Activated CD8-positive, alpha-beta T cell treated with anti-CD3 and anti-CD28 coated beads, Interleukin-2, amount 10 ng/mL, durations not matched to agents 7 days and 5 days (primary cell): ENCODE measurements around the gene RPL10. TPM values are rescaled to one million over a fixed set of nuclear protein-coding genes. Genes with fewer than 3 reads are reported as not detected.

ENCODE experiments used
- ATAC-seq: fragments of 150-1000 bp; cut with Tn5 transposase; one replicate; pipeline ENCODE4 v1.10.0; 2021; ENCODE audit warnings: moderate library complexity
- CTCF ChIA-PET: fragments of 350-600 bp; sonication (Branson Sonifier 250); formaldehyde crosslinking; loops from one replicate; lab custom pipeline; 2021; ENCODE audit warnings: antibody characterized with exemption; lab: Charles Lee
- POLR2A ChIA-PET: fragments of 350-600 bp; sonication (Branson Sonifier 250); formaldehyde crosslinking; loops from one replicate; lab custom pipeline; 2021; ENCODE audit warnings: antibody characterized with exemption; lab: Charles Lee
- DNase-seq: peaks from one replicate; pipeline ENCODE4 v3.0.0-alpha.2; 2020
- H3K27ac Mint-ChIP-seq: one replicate; pipeline ENCODE4 v1.8.0; 2021; ENCODE audit warnings: mild to moderate bottlenecking, mixed read lengths
- H3K27me3 Mint-ChIP-seq: one replicate; pipeline ENCODE4 v1.8.0; 2021; ENCODE audit warnings: low read depth, mixed read lengths
- H3K36me3 Mint-ChIP-seq: one replicate; pipeline ENCODE4 v1.8.0; 2021; ENCODE audit warnings: low read depth, mixed read lengths
- H3K4me1 Mint-ChIP-seq: one replicate; pipeline ENCODE4 v1.8.0; 2021; ENCODE audit warnings: low read depth, mixed read lengths
- H3K4me3 Mint-ChIP-seq: one replicate; pipeline ENCODE4 v1.8.0; 2021; ENCODE audit warnings: mild to moderate bottlenecking, mixed read lengths
- H3K9me3 Mint-ChIP-seq: one replicate; pipeline ENCODE4 v1.8.0; 2022; ENCODE audit warnings: mixed read lengths; ENCODE audit not compliant: insufficient read depth
- total RNA-seq, 2 experiments: library from RNA; stranded (reverse); gene quantifications; one replicate each; pipeline ENCODE4 v1.2.3, GENCODE V29; 2021

Gene RPL10
- total RNA-seq, 2 experiments from 2014 or later, result 2,758 to 2,862 TPM

DNA sequence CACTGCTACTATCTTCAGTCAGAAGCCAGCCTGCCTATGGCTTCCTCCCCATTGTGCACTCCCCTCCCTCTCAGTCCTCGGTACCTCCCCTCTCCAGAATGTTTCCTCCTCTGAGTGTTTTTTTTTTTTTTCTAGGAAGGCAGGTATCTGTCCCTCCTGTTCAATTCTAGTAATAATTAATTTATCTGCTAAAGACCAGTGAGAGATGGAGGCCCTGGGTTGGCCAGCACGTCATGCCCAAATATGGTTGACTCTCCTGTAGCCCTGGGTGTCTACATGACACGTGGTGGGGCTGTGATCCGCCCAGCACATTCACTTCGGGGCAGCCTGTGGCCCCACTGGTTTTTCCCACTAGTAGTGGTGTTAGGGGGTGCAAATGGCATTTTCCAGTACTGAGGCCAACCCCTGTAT, 25.6 kb upstream of the RPL10 start:
- H3K36me3 Mint-ChIP-seq, result peaks cover 25% of the 10 kb centered on the region
- H3K9me3 Mint-ChIP-seq, result no peaks in the 10 kb centered on the region
- POLR2A ChIA-PET, result interaction anchor here (0.9 to 1.8 kb wide), 4 partner anchors 25 to 164 kb away, joined by 3 to 13 read pairs (median 4); partner anchors contain the start of gene RPL10
- peak overlapping the region; percentile 82 for H3K27ac Mint-ChIP-seq
- no peaks in the 10 kb centered on the region for H3K27me3 Mint-ChIP-seq
- ATAC-seq (peak; percentile 14), DNase-seq (peak; percentile 72)
- peaks cover 35% of the 10 kb centered on the region for H3K4me1 Mint-ChIP-seq
- CTCF ChIA-PET, result interaction anchor here (0.8 to 1.3 kb wide), 7 partner anchors 9 to 446 kb away, joined by 3 to 6 read pairs (median 3); partner anchors contain the start of gene RPL10
- H3K4me3 Mint-ChIP-seq, result peak overlapping the region; percentile 79

DNA sequence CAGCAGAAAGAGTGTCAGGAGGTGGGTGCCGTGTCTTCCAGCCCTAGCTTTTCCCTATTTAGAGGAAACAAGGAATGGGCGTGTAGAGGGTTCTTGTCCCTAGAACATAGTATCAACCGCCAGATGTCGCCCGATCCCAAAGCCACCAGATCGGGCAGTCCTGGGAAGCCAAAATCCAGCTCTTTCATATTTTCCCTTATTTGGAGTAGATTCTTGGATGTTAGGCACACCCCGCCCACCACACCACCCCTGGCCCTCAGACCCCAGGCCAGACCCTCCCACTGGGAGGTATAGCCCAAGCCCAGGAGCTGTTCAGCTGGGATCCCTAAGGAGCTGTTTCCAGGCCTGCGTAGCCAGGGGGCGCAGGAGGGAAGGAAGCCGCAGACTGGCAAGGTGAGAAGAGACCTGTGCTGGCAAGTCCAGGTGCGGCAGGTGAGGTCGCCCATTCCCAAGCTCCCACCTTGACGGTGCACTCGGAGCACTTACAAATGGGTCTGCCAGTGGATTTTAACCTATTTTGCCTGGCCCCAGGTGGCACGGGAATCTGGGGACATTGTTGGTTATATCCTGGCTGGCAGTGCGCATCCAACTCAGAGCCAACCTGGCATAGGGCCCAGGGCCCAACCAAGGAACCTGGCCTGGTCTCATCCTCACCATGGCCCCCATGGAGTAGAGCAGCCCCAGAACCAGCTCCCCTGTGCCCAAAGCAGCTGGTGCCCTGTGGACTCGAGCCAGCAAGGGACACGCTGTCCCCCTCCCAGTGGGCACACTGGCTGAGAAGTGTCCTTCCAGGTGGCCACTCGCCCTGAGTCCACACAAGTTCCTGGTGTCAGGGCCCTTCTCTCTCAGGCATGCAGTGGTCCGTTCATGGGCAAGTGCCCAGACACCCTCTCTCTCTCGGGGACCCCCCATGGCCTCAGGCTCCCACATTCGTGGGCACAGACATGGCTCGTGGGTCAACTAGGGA, 24.6 kb upstream of the RPL10 start:
- POLR2A ChIA-PET, result interaction anchor here (0.6 to 1.8 kb wide), 6 partner anchors 9 to 163 kb away, joined by 3 to 13 read pairs (median 4); partner anchors contain the start of gene RPL10
- H3K36me3 Mint-ChIP-seq, result peaks cover 16% of the 10 kb centered on the region
- H3K27ac Mint-ChIP-seq, result peak overlapping the region; percentile 72
- H3K4me3 Mint-ChIP-seq, result peak overlapping the region; percentile 72
- DNase-seq (no peak), ATAC-seq (no peak)
- CTCF ChIA-PET, result interaction anchor here (0.6 to 2.2 kb wide), 16 partner anchors 8 to 447 kb away, joined by 3 to 10 read pairs (median 4); partner anchors contain the start of gene RPL10
- no peaks in the 10 kb centered on the region for H3K27me3 Mint-ChIP-seq
- no peaks in the 10 kb centered on the region for H3K9me3 Mint-ChIP-seq
- peaks cover 31% of the 10 kb centered on the region for H3K4me1 Mint-ChIP-seq

DNA sequence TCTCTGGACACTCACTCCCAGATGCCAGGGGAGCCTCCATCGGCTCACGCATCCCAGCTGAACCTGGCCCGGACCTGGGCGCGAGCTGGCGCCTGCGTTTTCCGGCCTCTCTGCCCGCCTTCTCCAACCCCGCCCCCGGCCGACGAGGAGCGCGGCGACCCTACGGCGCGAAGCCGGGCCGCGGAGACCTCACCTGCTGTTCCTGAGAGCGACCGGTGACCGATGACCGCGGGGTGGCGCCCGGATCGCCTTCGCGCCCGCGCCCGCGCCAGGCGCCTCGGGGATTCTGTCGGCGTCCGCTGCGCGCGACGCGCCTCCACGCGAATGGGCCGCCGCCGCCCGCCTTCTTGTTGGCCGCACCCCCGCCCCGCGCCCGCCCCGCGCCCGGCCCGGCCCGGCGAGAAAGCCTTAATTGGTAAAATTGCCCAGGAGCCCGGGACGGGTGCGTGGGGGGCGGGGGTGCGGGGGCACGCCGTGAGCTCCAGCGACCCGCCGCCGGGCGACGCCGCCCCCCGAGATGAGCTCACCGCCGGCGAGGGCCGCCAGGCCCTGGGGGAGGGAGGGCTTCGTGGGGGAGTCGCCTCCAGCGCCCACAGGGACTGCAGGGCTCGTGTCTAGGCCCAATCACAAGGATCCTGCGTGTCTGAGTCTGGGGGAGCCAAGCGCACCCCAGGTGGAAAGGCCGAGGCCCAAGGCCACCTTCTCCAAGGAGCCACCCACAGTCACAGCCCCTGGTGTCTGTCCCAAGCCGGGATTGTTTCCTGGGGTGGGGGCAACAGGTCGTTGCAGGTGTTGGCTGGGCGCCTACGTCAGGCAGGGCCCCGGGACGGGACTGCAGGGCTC, 23.6 kb upstream of the RPL10 start, which contains the start of gene FLNA:
TSS of gene FLNA (minus strand) at position 322 of the 843 bp plus-strand sequence. CDS start 3,389 bp downstream, outside the sequence.
- DNase-seq, result no peak
- Mint-ChIP-seq H3K4me1 (peaks cover 31% of the 10 kb centered on the region), H3K27ac (peak within 1 kb of the TSS; percentile 72), H3K36me3 (peaks cover 14% of the 10 kb centered on the region), H3K9me3 (no peaks in the 10 kb centered on the region), H3K27me3 (no peaks in the 10 kb centered on the region), H3K4me3 (peak within 1 kb of the TSS; percentile 72)
- CTCF ChIA-PET, result interaction anchor here (1.2 to 2.2 kb wide), 4 partner anchors 9 to 162 kb away, joined by 3 to 10 read pairs (median 4); no protein-coding TSS in a partner anchor
- ATAC-seq, result no peak
- POLR2A ChIA-PET, result interaction anchor here (0.6 to 1.4 kb wide), 2 partner anchors 8 to 20 kb away, joined by 3 to 4 read pairs; no protein-coding TSS in a partner anchor

- no peaks in the 10 kb centered on the region for H3K9me3 Mint-ChIP-seq
- peaks cover 33% of the 10 kb centered on the region for H3K4me1 Mint-ChIP-seq
- no peak overlapping the region for H3K27ac Mint-ChIP-seq
- ATAC-seq, result no peak
- ChIA-PET POLR2A (interaction anchor here (1.3 kb wide), 1 partner anchor 167 kb away, joined by 3 read pairs; no protein-coding TSS in a partner anchor), CTCF (interaction anchor here (1.4 to 2.2 kb wide), 2 partner anchors 8 to 159 kb away, joined by 4 to 10 read pairs; no protein-coding TSS in a partner anchor)
- H3K27me3 Mint-ChIP-seq, result no peaks in the 10 kb centered on the region
- peaks cover 11% of the 10 kb centered on the region for H3K36me3 Mint-ChIP-seq
- DNase-seq, result no peak
- H3K4me3 Mint-ChIP-seq, result peak overlapping the region; percentile 55
These were observed 23.0 kb upstream of the RPL10 start for GRCh38 chrX:154375156-154375504.

DNA sequence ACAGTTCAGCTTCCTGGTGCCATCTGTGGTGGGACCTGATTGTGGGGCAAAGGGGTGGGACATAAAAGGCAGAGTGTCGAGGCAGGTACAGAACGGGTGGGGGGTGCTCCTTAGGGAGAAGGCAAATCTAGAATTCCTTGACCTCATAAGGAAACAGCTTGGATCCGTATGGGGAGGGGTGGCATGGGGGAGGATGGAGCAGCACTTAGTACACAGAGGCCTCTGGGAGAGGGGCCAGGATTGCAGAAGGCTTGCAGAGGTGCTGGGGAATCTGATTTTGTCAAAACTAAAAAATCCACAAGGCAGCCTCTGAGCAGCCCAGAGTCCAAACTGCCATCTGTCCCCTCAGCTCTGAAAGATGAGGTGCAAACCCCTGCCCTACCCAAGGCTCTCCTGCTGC, 21.4 kb upstream of the RPL10 start:
- POLR2A ChIA-PET, result no interaction called here
- H3K27me3 Mint-ChIP-seq, result no peaks in the 10 kb centered on the region
- CTCF ChIA-PET, result no interaction called here

DNA sequence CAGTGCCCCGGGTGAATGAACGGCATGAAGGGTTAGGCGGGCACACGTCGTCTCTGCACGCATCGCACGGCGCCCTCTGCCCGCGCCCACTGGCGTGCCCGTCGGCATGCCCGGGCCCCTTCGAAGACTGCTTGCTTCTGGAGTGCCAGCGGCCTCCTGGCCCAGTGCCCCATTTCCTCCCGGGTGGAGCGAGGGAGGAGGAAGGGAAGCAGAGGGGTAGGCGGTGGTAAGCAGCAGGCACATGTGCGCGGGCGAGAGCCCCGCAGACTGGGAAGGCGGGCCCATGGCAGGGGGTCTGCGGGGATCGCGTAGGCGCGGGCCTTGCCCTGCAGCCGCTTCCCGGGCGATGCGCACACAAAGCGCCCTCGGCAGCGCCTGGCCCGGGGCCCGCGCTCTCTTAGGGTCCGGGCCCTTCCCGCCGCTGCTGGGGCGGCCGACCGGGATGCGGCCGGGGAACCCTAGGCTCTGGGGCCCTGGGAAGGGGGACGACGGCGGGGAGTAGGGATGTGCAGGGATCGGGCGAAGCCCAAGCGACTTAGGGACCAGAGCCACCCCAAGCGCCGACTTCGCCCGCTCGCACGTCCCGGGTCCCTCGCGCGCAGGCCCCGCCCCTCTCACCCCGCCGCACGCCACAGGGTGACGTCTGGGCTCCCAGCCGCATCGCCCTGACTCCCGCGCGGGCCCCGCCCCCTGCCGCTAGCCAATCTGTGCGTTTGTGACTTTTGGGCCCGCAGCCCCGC, 19.9 kb upstream of the RPL10 start:
- Mint-ChIP-seq H3K27ac (peak overlapping the region; percentile 92), H3K27me3 (no peaks in the 10 kb centered on the region), H3K4me1 (peaks cover 35% of the 10 kb centered on the region), H3K9me3 (no peaks in the 10 kb centered on the region), H3K4me3 (peak overlapping the region; percentile 84), H3K36me3 (peaks cover 7% of the 10 kb centered on the region)
- no peak for DNase-seq
- POLR2A ChIA-PET, result interaction anchor here (1.0 to 1.2 kb wide), 2 partner anchors 20 to 149 kb away, joined by 3 to 4 read pairs; partner anchors contain the start of gene RPL10
- CTCF ChIA-PET, result no interaction called here
- ATAC-seq, result peak; percentile 4

More for the DNA sequence above, 21.4 kb upstream of the RPL10 start:
- no peaks in the 10 kb centered on the region for H3K9me3 Mint-ChIP-seq
- peak overlapping the region; percentile 89 for H3K27ac Mint-ChIP-seq
- DNase-seq, result no peak
- peaks cover 10% of the 10 kb centered on the region for H3K36me3 Mint-ChIP-seq
- no peak for ATAC-seq
- peaks cover 42% of the 10 kb centered on the region for H3K4me1 Mint-ChIP-seq
- no peak overlapping the region for H3K4me3 Mint-ChIP-seq

DNA sequence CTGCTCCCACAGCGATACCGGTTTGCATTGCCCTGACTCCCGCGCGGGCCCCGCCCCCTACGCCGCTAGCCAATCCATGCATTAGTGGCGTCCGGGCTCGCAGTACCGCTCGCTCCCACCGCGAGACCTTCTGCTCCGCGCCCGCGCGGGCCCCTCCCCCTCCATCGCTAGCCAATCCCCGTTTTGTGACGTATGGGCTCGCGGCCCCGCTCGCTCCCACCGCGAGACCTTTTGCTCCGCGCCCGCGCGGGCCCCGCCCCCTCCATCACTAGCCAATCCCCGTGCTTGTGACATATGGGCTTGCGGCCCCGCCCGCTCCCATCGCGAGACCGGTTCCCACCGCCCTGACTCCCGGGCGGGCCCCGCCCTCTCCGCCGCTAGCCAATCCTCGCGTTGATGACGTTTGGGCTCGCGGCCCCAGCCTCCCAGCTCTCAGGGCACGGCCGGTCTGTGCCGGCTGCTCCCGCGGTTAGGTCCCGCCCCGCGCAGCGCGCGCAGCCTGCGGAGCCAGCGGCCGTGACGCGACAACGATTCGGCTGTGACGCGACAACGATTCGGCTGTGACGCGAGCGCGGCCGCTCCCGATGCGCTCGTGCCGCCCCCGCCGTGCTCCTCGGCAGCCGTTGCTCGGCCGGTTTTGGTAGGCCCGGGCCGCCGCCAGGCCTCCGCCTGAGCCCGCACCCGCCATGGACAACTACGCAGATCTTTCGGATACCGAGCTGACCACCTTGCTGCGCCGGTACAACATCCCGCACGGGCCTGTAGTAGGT, 19.2 kb upstream of the RPL10 start, which contains the start of gene EMD:
TSS of gene EMD (plus strand) at position 497 of the 770 bp plus-strand sequence. CDS start at position 687, 190 bp downstream.
- ChIA-PET CTCF (no interaction called here), POLR2A (interaction anchor here (0.9 to 1.2 kb wide), 2 partner anchors 10 to 149 kb away, joined by 3 read pairs; no protein-coding TSS in a partner anchor)
- Mint-ChIP-seq H3K4me3 (peak within 1 kb of the TSS; percentile 84), H3K9me3 (no peaks in the 10 kb centered on the region), H3K27ac (peak within 1 kb of the TSS; percentile 92), H3K36me3 (peaks cover 7% of the 10 kb centered on the region), H3K4me1 (peaks cover 31% of the 10 kb centered on the region), H3K27me3 (no peaks in the 10 kb centered on the region)
- DNase-seq (peak; percentile 97), ATAC-seq (peak; percentile 88)

DNA sequence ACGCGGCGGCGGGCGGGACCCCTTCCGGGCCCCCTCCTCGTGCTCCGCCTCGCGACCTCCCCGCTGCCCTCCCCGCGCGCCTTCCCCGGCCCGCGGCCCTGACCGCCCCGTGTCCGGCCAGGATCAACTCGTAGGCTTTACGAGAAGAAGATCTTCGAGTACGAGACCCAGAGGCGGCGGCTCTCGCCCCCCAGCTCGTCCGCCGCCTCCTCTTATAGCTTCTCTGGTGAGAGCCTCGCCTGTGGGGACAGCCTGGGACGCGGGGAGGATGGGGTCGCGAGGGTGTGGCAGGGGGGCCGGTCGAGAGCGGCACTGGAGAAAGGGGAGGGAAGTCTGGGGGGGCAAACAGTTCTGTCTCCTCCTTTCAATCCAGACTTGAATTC, 18.6 kb upstream of the RPL10 start:
- no peak for ATAC-seq
- POLR2A ChIA-PET, result interaction anchor here (0.9 to 1.2 kb wide), 2 partner anchors 11 to 148 kb away, joined by 3 read pairs; no protein-coding TSS in a partner anchor
- peak overlapping the region; percentile 92 for H3K27ac Mint-ChIP-seq
- DNase-seq, result no peak
- H3K9me3 Mint-ChIP-seq, result no peaks in the 10 kb centered on the region
- H3K36me3 Mint-ChIP-seq, result peaks cover 7% of the 10 kb centered on the region
- no peaks in the 10 kb centered on the region for H3K27me3 Mint-ChIP-seq
- peaks cover 34% of the 10 kb centered on the region for H3K4me1 Mint-ChIP-seq
- CTCF ChIA-PET, result no interaction called here
- peak overlapping the region; percentile 84 for H3K4me3 Mint-ChIP-seq

DNA sequence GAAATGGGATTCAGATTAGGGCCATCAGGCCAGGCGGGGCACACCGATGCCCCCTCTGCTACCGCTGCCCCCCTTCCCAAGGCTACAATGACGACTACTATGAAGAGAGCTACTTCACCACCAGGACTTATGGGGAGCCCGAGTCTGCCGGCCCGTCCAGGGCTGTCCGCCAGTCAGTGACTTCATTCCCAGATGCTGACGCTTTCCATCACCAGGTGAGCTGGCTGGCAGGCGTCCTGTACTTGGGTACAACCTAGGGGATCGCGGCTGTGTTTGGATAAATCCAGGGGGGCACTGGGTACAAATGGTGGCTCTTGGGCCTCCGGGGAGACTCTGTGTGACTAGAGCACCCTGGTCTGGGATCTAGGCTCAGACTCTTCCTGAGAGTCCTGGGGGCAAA, 18.0 kb upstream of the RPL10 start:
- H3K9me3 Mint-ChIP-seq, result no peaks in the 10 kb centered on the region
- H3K4me1 Mint-ChIP-seq, result peaks cover 33% of the 10 kb centered on the region
- H3K4me3 Mint-ChIP-seq, result peak overlapping the region; percentile 84
- peak overlapping the region; percentile 92 for H3K27ac Mint-ChIP-seq
- ATAC-seq (no peak), DNase-seq (no peak)
- peaks cover 7% of the 10 kb centered on the region for H3K36me3 Mint-ChIP-seq
- POLR2A ChIA-PET, result interaction anchor here (1.1 kb wide), 1 partner anchor 9 kb away, joined by 4 read pairs; no protein-coding TSS in a partner anchor
- H3K27me3 Mint-ChIP-seq, result no peaks in the 10 kb centered on the region
- CTCF ChIA-PET, result no interaction called here

DNA sequence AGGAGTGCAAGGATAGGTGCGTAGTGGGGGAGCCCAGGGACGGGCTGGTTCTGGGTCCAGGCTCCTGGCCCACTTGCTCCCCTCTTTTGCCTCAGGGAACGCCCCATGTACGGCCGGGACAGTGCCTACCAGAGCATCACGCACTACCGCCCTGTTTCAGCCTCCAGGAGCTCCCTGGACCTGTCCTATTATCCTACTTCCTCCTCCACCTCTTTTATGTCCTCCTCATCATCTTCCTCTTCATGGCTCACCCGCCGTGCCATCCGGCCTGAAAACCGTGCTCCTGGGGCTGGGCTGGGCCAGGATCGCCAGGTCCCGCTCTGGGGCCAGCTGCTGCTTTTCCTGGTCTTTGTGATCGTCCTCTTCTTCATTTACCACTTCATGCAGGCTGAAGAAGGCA, 17.4 kb upstream of the RPL10 start:
- no peaks in the 10 kb centered on the region for H3K27me3 Mint-ChIP-seq
- no peaks in the 10 kb centered on the region for H3K9me3 Mint-ChIP-seq
- no peak for ATAC-seq
- peak overlapping the region; percentile 84 for H3K4me3 Mint-ChIP-seq
- H3K27ac Mint-ChIP-seq, result peak overlapping the region; percentile 92
- ChIA-PET POLR2A (interaction anchor here (1.1 kb wide), 1 partner anchor 10 kb away, joined by 4 read pairs; no protein-coding TSS in a partner anchor), CTCF (no interaction called here)
- H3K4me1 Mint-ChIP-seq, result peaks cover 31% of the 10 kb centered on the region
- no peak for DNase-seq
- H3K36me3 Mint-ChIP-seq, result peaks cover 7% of the 10 kb centered on the region
